Stimulated activated CD4-positive, alpha-beta T cell treated with anti-CD3 and anti-CD28 coated beads, Interleukin-2, amount 100 ng/mL, for 4 hours (primary cell): ENCODE results near the gene RRP12.
A peak's percentile ranks its signal among the peaks of the same experiment; 100 is the strongest.

Experiments
- DNase-seq: peaks from one replicate; pipeline ENCODE4 v3.0.0-alpha.2; 2020; ENCODE audit warnings: low read depth

Gene RRP12

DNA sequence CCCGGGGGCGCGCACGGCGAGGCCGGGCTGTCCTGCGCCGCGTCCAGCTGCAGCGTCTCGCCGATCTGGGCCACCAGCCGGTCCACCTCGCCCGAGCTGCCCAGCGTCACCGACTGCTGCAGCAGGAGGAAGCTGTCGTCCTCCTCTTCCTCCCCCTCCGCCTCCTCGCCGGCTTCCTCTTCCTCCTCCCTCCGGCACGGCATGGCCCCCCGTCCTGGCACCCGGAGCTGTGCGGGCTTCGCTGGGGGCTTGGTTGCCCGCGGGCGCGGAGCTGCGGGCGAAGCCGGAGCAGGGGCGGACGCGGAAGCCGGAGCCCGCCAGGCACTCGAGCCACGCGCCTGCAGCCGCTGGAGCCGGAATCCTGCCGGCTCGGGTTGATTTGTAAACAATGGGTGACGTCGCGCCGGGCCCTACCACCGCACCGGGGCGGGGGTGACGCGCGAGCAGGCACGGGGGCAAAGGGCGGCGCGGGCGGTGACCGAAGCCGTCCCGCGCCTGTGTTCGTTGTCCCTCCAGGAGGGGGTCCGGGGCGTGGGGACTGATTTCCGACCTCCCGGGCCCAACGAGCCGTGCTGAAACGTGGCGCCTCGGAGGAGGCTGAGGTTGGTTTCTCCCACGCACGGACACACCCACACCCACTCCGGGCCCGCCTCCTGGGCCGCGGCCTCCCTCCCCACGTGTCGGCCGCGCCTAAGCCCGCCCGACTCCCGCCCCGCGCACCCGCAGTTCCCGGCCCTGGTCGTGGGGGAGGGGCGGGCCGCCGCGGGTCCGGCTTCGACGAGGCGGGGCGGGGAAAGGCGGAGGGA is 66.6 kb downstream of the RRP12 start, which contains the start of gene FRAT2:
TSS of gene FRAT2 (minus strand) at position 360 of the 806 bp plus-strand sequence. CDS start at position 203, 157 bp downstream.
- DNase-seq: peak; percentile 81

DNA sequence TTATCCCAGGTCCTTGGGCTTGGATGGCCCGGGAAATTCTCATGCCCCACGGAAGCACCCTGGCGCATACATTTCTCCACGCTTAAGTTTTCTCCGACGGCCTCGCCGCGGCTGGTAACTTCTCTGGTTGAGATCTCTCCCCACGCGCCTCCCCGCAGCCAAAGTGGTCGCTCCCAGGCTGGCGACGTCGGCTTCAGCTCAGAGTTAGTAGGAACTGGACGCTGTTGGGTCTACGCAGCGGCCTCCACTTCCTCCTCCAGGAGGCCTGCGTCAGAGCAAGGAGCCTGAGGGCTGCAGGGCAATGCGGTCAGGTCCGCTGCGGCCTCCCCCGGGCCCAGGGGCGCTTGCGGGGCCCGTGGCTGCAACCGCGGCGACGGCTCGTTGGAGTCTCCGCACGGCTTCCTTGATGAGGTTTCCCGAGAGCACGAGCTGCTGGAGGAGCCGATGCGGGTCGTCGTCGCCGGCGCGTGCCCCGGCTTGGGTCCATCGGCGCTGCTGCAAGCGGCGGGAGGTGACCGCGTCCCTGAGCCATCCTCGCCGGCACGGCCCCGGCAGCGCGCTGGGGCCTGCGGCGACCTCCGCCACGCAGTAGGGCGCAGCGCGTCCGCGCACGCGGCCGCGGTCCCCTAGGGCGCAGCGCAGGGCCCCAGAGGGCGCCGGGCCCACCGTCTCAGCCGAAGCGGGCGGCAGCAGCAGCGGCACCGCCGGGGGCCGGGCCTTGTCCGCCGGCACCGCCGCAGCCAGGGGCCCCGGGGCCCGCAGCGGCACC is 67.4 kb downstream of the RRP12 start:
- DNase-seq: no peak

DNA sequence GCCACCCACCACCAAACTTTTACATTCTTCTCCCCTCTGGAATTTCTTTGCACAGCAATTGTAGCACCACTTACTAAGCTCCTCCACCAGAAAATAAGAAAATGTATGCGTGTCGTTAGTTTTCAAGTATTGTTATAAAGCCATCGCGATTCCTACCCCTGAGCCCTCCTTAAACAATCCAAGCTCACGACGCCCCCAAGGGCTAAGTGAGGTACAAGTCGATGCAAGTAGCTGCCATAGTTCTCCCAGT is 67.9 kb downstream of the RRP12 start:
- no peak for DNase-seq

DNA sequence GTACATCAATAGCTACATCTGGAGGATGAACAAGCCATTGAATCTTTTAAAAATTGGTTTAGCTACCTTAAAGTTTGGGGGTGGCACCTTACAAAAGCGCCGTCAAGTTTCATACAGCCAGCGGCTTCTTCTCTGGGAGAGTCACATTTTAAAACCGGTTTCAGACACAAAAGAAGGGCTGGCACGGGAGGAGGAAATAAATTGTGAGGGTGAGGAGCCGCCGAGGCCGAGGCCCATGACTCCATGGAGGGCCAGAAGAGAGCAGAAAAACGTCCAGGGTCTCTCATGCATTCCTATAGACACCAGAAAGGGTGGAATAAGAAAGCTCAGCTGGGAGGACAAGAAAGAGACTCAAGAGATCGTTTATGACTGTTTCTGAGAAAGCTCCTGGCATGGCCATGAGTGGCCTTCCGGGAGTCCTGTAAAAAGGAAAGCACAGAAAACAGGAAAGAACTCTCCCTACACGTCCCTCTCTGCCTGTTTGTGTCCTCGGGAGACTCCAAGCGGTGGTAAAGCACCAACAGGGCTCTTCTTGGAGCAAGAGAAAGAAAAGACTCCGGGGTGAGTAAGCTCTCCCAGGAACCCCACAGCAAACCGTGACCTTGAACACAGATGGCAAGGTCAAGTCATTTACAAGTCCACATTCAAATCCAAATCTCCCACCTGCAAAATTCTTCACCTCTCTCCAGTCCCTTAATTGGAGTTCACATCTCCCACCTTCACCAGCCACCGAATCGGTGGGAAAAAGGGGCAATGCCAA is 68.4 kb downstream of the RRP12 start:
- DNase-seq: no peak

DNA sequence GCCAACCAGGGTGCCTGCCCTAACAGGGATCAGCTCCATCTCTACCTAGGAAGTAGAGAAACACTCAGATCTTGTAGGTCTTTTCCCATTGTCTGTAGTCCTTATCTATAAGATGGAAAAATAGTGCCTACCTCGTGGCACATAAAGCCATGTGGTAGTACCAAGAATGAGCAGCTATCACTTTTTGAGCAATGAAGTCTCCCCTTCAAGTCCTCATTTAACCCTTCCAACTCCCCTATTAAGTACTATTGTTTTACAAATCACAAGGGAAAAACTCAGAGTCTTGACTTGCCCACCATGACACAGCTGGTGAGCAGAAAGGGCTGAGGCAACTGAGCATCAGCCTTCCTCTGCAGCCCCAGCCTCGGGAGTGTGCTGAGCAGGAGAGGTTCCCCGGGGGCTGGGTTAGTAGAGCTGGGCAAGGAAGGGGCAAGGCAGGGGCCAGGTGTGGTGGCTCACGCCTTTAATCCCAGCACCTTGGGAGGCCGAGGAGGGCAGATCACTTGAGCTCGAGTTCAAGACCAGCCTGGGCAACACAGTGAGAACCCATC is 69.9 kb downstream of the RRP12 start:
- no peak for DNase-seq

DNA sequence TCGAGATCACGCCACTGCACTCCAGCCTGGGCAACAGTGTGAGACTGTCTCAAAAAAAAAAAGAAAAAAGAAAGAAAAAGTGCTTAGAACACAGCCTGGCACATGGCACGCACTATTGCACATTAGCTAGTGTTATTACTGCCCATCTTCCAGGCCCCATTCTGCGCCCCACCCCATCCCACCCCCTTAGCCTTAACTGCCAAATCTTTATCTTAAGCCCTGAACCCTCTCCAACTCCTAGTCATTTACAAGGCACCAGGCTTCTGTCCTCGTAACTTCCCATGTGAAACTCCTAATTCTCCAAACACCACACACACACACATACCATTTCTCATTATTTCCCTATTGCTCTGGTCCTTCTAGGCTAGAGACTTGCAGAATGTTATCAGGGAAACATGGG is 71.4 kb downstream of the RRP12 start:
- DNase-seq: no peak

DNA sequence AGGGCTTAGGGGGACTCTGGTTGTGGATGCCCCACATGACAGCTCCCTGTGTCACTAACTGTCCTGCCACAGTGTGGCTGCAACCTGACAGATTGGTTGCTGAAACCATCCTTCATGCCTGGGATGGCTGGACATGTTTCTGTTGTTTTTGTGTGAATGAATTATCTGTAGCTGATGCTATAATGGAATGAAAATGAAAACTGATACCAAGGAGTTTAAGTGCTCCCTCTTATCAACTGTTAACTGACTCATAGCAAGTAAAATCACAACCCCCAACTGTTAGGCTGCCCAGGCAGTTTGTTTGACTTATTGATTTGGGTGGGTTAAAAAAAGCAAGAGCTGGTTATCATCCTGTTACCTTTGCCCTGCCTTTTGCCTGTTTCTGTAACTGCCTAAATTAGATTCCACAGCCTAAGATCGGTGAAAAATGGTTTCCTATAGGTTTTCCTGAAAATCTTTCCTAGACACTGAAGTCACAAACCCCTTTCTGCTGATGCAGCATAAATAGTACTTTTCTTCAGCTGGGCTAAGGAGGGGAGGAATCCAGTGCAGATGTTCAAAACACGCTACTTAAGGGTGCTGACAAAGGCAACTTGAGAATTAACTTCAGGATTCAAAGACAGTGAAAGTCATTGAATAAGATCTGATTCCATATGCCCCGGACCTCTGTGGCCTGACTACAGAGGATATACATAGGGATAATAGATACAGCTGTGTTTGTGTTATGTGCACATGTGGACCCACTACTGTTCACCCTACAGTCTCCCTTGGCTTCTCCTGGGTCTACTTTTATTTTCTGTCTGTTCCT is 72.3 kb downstream of the RRP12 start:
- no peak for DNase-seq

DNA sequence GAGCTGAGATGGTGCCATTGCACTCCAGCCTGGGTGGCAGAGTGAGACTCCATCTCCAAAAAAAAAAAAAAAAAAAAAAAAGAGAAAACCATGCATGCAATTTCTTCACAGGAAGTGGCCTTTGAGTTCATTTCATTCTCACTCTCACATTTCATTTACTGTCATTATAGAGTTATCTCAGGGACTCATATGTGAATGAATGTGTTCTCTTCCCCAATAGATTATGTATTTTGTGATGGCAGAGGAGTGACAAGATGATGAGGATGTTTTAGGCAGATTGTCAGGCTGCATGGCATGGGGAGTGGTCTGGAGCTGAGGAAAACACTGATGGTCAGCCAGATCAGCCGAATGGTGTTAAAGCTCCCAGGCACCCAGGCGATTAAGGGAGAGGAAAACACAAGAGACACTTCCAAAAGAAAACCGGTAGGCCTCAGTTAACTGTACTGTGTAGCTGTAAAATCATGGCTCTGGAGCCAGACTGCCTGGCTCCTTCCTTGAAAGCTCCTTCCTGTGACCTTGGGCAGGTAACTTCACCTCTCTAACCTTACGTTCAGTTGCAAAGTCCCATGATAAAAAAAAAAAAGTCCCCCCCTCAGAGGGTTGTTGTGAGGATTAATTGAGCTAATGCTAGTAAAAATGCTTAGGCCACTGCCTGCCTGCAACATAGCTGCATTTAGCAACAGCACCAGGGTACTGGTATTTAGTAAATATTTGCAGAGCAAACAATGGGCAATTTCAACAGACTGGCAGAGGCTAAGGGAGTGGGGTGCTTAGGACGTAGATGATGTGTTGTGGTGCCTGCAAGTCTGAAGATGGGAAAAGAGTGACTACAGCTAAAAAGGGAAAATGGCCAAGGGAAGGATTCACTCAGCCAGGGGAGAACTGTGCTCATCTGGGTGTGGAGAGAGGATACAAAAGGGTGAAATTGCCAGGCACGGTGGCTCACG is 73.5 kb downstream of the RRP12 start:
- no peak for DNase-seq

DNA sequence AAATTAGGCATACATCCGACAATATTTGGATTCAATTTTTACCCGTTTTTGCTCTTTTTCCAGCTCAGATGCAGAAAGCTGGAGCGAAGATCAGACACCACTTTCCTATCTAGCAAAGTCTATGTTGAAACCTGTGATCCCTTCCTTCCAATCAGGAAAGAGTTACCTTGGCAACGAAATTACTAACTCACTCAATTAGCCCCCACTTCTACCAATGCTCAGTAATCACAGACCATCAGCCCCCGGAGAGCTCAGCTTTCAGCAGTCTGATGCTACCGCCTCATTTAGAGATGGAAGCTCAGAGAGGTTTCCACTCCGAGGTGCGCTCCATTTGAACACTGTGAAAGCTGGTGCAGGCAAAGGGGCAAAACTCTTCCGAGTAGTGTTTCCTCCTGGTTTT is 75.4 kb downstream of the RRP12 start:
- no peak for DNase-seq

DNA sequence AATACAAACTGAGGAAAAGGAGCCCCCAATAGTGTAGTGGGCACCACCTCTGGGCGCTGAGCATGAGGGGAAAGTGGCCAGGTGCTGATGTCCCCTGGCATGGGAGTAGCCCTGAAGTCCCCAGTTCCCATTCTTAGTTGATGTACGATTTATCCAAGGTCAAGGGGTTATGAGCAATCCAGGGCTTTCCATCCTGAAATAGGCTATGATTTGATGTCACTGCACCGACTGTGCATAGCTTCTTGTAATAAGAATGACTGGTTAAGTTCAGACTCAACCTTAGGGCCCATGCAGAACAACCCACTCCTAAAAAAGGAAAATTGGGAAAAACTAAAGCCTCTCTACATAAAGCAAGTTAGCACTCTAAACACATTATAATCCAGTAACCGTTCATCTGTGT is 77.6 kb downstream of the RRP12 start:
- no peak for DNase-seq

DNA sequence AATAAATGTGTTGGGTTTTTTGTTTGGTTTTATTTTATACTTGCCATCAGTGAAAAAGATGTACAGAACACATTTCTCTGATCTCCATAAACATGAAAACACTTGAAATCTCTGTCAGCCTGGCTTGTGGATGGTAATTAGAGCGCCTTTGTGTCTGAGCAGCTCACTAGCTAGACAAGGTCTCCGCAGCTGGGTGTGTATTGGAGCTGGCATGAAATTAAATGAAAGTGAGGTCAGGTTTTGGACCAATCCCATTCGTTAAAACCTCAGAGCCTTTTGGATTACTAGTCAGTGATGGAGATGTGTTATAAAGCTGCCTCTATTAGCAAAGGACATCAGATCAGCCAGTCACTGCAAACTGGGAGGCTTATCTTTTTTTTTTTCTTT is 79.3 kb downstream of the RRP12 start:
- DNase-seq: no peak

DNA sequence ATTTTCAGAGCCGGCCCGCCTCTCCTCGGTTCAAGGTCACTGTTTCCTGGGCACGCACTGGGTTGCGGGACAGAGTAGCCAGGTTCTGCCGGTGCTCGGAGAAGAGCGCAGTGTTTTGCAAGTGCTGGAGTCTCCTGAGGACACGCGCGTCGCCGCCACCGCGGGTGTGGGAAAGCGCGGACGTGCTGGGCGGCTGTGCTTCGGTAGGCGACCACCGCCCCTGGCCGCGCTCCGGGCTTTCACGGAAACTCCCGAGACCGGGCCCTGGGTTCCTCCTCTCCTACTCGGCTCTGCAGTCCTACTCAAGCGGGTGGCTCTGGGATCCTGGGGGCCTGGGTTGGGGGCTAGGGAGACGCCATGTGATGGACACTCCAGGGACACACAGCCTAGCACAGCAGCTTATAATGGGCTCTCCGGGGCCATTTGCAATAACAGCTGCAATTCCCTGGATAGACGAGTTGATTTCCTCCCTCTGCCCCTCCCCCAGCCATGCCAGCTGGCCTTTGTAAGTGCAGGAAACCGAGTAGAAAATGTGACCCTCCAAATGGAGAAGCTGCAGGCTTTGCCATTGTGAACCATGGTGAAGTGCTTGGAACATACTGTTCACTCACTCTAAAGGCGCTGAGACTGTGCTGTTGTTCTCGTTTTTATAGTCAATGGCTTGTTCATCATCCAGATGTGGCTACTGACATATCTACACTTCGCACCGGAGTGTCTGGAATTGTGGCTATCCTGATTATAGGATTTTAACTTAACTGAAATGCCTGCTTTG is 79.9 kb downstream of the RRP12 start:
- DNase-seq: no peak

DNA sequence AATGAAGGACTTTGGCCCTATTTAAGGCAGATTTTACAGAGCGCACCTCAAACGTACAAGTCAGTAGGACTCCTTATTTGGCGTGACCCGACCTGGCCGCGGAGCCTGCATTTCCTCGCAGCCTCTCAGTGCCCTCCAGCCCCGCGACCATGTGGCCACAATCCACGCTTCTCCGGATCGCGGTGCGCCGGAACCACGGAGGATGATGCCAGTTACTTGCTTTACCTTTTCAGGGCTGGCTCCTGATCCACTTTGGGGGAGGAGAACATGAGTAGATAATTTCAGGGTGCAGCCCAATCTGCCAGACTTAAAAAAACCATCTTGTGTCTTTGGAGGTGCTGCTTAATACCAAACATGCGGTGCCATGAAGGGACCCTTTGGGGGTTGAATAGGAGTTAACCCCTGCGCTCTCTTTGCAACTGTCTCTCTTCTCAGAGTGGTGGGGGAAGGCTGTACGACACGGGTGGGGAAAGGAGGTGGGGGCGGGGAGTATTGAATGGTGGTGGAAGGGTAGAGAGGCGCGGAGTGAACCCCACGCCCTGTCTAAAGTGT is 80.6 kb downstream of the RRP12 start:
- no peak for DNase-seq

DNA sequence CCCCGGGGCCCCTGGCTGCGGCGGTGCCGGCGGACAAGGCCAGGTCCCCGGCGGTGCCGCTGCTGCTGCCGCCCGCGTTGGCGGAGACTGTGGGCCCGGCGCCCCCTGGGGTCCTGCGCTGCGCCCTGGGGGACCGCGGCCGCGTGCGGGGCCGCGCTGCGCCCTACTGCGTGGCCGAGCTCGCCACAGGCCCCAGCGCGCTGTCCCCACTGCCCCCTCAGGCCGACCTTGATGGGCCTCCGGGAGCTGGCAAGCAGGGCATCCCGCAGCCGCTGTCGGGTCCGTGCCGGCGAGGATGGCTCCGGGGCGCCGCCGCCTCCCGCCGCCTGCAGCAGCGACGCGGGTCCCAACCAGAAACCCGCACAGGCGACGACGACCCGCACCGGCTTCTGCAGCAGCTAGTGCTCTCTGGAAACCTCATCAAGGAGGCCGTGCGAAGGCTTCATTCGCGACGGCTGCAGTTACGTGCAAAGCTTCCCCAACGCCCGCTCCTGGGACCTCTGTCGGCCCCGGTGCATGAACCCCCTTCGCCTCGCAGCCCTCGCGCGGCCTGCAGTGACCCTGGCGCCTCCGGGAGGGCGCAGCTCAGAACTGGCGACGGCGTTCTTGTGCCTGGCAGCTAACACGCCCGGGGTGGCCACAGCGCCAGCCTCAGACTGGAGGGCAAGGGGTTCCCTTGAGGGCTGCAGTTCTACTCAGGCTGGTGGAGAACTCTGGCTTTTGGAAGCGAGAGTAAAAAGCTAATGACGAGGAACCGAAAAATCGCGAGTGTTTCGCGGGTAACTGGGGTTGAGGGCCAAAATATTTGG is 81.3 kb downstream of the RRP12 start:
- no peak for DNase-seq

DNA sequence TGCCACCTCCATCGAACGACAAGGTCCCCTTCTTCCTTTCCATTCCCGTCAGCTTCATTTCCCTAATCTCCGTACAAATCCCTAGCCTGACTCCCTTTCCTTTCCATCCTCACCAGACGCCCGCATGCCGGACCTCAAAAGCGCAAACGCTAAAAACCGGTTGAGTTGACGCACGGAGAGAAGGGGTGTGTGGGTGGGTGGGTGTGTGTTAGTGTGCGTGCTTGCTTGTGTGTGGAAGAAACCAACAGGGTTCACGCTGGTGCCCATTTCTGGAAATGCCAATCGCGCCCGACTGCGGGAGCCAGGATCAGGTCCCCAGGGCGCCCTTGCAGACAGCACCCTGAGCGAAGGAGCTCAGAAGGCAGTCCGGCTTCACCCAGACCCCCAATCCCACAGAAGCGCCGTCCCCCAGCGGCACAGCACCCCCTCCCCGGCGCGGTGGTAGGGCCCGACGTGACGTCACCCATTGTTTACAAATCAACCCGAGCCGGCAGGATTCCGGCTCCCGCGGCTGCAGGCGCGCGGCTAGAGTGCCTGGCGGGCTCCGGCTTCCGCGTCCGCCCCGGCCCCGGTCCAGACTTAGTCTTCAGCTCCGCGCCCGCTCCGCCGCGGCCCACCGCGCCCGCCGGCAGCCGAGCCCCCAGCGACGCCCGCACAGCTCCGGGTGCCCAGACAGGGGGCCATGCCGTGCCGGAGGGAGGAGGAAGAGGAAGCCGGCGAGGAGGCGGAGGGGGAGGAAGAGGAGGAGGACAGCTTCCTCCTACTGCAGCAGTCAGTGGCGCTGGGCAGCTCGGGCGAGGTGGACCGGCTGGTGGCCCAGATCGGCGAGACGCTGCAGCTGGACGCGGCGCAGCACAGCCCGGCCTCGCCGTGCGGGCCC is 82.1 kb downstream of the RRP12 start, which contains the start of gene FRAT1:
TSS of gene FRAT1 (plus strand) at position 500 of the 880 bp plus-strand sequence. CDS start at position 683, 183 bp downstream.
- peak; percentile 81 for DNase-seq

DNA sequence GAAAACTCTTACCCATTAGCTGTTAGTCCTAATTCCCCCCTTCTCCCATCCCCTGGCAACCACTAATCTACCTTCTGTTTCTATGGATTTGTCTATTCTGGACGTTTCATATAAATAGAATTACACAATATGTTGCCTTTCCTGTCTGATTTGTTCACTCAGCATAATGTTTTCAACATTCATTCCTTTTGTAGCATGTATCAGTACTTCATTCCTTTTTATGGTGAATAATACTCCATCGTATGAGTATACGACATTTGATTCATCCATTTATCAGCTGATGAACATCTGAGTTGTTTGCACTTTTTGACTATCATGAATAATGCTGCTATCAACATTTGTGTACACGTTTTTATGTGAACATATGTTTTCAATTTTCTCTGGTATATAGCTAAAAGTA is 86.5 kb downstream of the RRP12 start:
- no peak for DNase-seq

DNA sequence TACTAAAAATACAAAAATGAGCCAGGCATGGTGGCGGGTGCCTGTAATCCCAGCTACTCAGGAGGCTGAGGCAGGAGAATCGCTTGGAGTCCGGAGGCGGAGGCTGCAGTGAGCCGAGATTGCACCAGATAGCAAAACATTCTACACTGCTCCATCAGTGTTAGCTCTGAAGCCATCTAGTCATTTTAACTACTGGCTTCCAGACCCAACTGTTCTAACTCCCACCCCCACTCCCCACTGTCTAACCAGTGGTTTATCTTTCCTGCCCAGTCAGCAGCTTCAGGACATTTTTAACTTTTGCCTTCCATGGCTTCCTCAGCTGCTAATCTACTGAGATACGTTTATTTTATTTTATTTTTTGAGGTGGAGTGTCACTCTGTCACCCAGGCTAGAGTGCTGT is 88.2 kb downstream of the RRP12 start:
- DNase-seq: no peak
